ENCODE measurements around the gene USP17L12.
"Not testable (repeated sequence)": the region's sequence is repeated elsewhere in the genome, so short reads cannot be mapped to it uniquely, and the experiment has no call there.

GRCh38 chr4:9234085-9234484 is 14.1 kb downstream of the USP17L12 start, which contains the start of gene USP17L15:
- TF ChIP-seq CTCF (IDR thresholded peaks at IDR 0.05 in 2 of 3, conservative IDR thresholded peaks at IDR 0.05 in 1 of 3; ENCODE audit: borderline replicate concordance in 1 of 3, insufficient read depth in 1 of 3, low read depth in 2 of 3, low read length in 2 of 3); ZFX (IDR thresholded peaks at IDR 0.05); CEBPB (IDR thresholded peaks at IDR 0.05; ENCODE audit: low read depth); REST (IDR thresholded peaks at IDR 0.05; ENCODE audit: low read depth); ELF1 (IDR thresholded peaks at IDR 0.05; ENCODE audit: borderline replicate concordance, low read depth); POLR2A (IDR thresholded peaks at IDR 0.05; ENCODE audit: borderline replicate concordance, extremely low read depth, insufficient read depth, insufficient read length); FOSL1 (IDR thresholded peaks at IDR 0.05; ENCODE audit: low read depth); EZH2 (IDR thresholded peaks at IDR 0.05): not testable (repeated sequence)
- TF ChIP-seq, protein P1, sequence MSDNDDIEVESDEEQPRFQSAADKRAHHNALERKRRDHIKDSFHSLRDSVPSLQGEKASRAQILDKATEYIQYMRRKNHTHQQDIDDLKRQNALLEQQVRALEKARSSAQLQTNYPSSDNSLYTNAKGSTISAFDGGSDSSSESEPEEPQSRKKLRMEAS (IDR thresholded peaks at IDR 0.05) = not testable (repeated sequence)

All from HCT116 (cell line).